ENCODE results near the gene GATB. TPM values are rescaled to one million over a fixed set of nuclear protein-coding genes. Genes with fewer than 3 reads are reported as not detected.

GATB gene
- polyA plus RNA-seq, 1 donor from 2014 or later: 15.8 TPM

GRCh38 chr4:151656058-151656457, 104.7 kb downstream of the GATB start:
- no peaks in the 10 kb centered on the region for H3K36me3 Mint-ChIP-seq
- H3K27me3 Mint-ChIP-seq: no peaks in the 10 kb centered on the region
- H3K4me1 Mint-ChIP-seq: peaks cover 0 to 4% (median 3%) of the 10 kb centered on the region in 3 donors
- no peak overlapping the region for H3K27ac Mint-ChIP-seq
- no peaks in the 10 kb centered on the region for H3K9me3 Mint-ChIP-seq
- H3K4me3 Mint-ChIP-seq: no peak overlapping the region

GRCh38 chr4:151653548-151653918, 107.3 kb downstream of the GATB start:
- no peak overlapping the region for H3K4me3 Mint-ChIP-seq
- H3K4me1 Mint-ChIP-seq: no peaks in the 10 kb centered on the region
- H3K9me3 Mint-ChIP-seq: no peaks in the 10 kb centered on the region
- H3K27ac Mint-ChIP-seq: no peak overlapping the region
- no peaks in the 10 kb centered on the region for H3K27me3 Mint-ChIP-seq
- no peaks in the 10 kb centered on the region for H3K36me3 Mint-ChIP-seq

GRCh38 chr4:151652841-151653547, 107.8 kb downstream of the GATB start:
- Mint-ChIP-seq H3K27ac (no peak overlapping the region), H3K4me3 (no peak overlapping the region), H3K4me1 (no peaks in the 10 kb centered on the region), H3K27me3 (no peaks in the 10 kb centered on the region), H3K36me3 (no peaks in the 10 kb centered on the region), H3K9me3 (no peaks in the 10 kb centered on the region)

- Mint-ChIP-seq H3K27me3 (no peaks in the 10 kb centered on the region), H3K9me3 (no peaks in the 10 kb centered on the region), H3K4me3 (no peak overlapping the region), H3K27ac (no peak overlapping the region), H3K36me3 (no peaks in the 10 kb centered on the region), H3K4me1 (no peaks in the 10 kb centered on the region)
Observed at GRCh38 chr4:151651496-151651895, 109.3 kb downstream of the GATB start.

- Mint-ChIP-seq H3K27me3 (peaks cover 2% of the 10 kb centered on the region), H3K4me3 (no peak overlapping the region), H3K36me3 (no peaks in the 10 kb centered on the region), H3K9me3 (no peaks in the 10 kb centered on the region), H3K4me1 (no peaks in the 10 kb centered on the region), H3K27ac (no peak overlapping the region)
Observed at GRCh38 chr4:151649479-151649878, 111.3 kb downstream of the GATB start.

- Mint-ChIP-seq H3K4me3 (no peak overlapping the region), H3K27me3 (peaks cover 2% of the 10 kb centered on the region), H3K27ac (no peak overlapping the region), H3K36me3 (no peaks in the 10 kb centered on the region), H3K4me1 (no peaks in the 10 kb centered on the region), H3K9me3 (no peaks in the 10 kb centered on the region)
Observed at GRCh38 chr4:151646322-151646721, 114.5 kb downstream of the GATB start.

- Mint-ChIP-seq H3K27ac (no peak overlapping the region), H3K9me3 (no peaks in the 10 kb centered on the region), H3K27me3 (peaks cover 2% of the 10 kb centered on the region), H3K4me3 (peak overlapping the region in 1 of 4 donors; percentile 34), H3K36me3 (no peaks in the 10 kb centered on the region), H3K4me1 (no peaks in the 10 kb centered on the region)
Observed at GRCh38 chr4:151644622-151645021, 116.2 kb downstream of the GATB start.

- H3K27me3 Mint-ChIP-seq: peaks cover 2% of the 10 kb centered on the region
- H3K4me3 Mint-ChIP-seq: no peak overlapping the region
- H3K27ac Mint-ChIP-seq: no peak overlapping the region
- no peaks in the 10 kb centered on the region for H3K4me1 Mint-ChIP-seq
- H3K9me3 Mint-ChIP-seq: no peaks in the 10 kb centered on the region
- H3K36me3 Mint-ChIP-seq: no peaks in the 10 kb centered on the region
Observed at GRCh38 chr4:151643564-151643963, 117.2 kb downstream of the GATB start.

- H3K27ac Mint-ChIP-seq: no peak overlapping the region
- no peaks in the 10 kb centered on the region for H3K36me3 Mint-ChIP-seq
- H3K27me3 Mint-ChIP-seq: peaks cover 2% of the 10 kb centered on the region
- H3K4me1 Mint-ChIP-seq: no peaks in the 10 kb centered on the region
- H3K4me3 Mint-ChIP-seq: no peak overlapping the region
- H3K9me3 Mint-ChIP-seq: no peaks in the 10 kb centered on the region
Observed at GRCh38 chr4:151641983-151642382, 118.8 kb downstream of the GATB start.

- Mint-ChIP-seq H3K4me1 (no peaks in the 10 kb centered on the region), H3K9me3 (no peaks in the 10 kb centered on the region), H3K27ac (no peak overlapping the region), H3K36me3 (no peaks in the 10 kb centered on the region), H3K27me3 (peaks cover 5% of the 10 kb centered on the region), H3K4me3 (no peak overlapping the region)
Observed at GRCh38 chr4:151641167-151641566, 119.6 kb downstream of the GATB start.

GRCh38 chr4:151640381-151640780, 120.4 kb downstream of the GATB start:
- Mint-ChIP-seq H3K36me3 (no peaks in the 10 kb centered on the region), H3K4me1 (no peaks in the 10 kb centered on the region), H3K27ac (no peak overlapping the region), H3K27me3 (peaks cover 5% of the 10 kb centered on the region), H3K4me3 (no peak overlapping the region), H3K9me3 (no peaks in the 10 kb centered on the region)

GRCh38 chr4:151638295-151638858, 122.4 kb downstream of the GATB start:
- Mint-ChIP-seq H3K27me3 (peaks cover 3% of the 10 kb centered on the region), H3K36me3 (no peaks in the 10 kb centered on the region), H3K9me3 (no peaks in the 10 kb centered on the region), H3K27ac (no peak overlapping the region), H3K4me3 (no peak overlapping the region), H3K4me1 (no peaks in the 10 kb centered on the region)

- no peaks in the 10 kb centered on the region for H3K36me3 Mint-ChIP-seq
- no peak overlapping the region for H3K27ac Mint-ChIP-seq
- H3K4me3 Mint-ChIP-seq: no peak overlapping the region
- no peaks in the 10 kb centered on the region for H3K9me3 Mint-ChIP-seq
- no peaks in the 10 kb centered on the region for H3K4me1 Mint-ChIP-seq
- peaks cover 5% of the 10 kb centered on the region for H3K27me3 Mint-ChIP-seq
Observed at GRCh38 chr4:151631349-151631748, 129.5 kb downstream of the GATB start.

GRCh38 chr4:151629097-151629783, 131.6 kb downstream of the GATB start:
- Mint-ChIP-seq H3K27me3 (peaks cover 8% of the 10 kb centered on the region), H3K4me1 (no peaks in the 10 kb centered on the region), H3K9me3 (no peaks in the 10 kb centered on the region), H3K4me3 (peak overlapping the region in 1 of 4 donors; percentile 5), H3K36me3 (no peaks in the 10 kb centered on the region), H3K27ac (peak overlapping the region in 1 of 3 donors; percentile 11)

GRCh38 chr4:151628001-151628608, 132.7 kb downstream of the GATB start:
- Mint-ChIP-seq H3K27ac (no peak overlapping the region), H3K36me3 (no peaks in the 10 kb centered on the region), H3K4me1 (no peaks in the 10 kb centered on the region), H3K27me3 (peaks cover 8% of the 10 kb centered on the region), H3K4me3 (no peak overlapping the region), H3K9me3 (no peaks in the 10 kb centered on the region)

Data from IgD-negative memory B cell (primary cell).